HAP-1 (cell line): ENCODE measurements around the gene CLDN4.

Experiments used
- DNase-seq, 2 experiments: peaks; one replicate each; pipeline ENCODE4 v3.0.0-alpha.2; 2016 to 2020; ENCODE audit warnings: low spot score in 2 of 2
- H3K27me3 ChIP-seq: fragments of 250-450 bp; sonication (Bioruptor Pico); 2 replicates; pipeline ENCODE4 v1.5.1; 2020; ENCODE audit warnings: low read depth, mild to moderate bottlenecking, moderate library complexity
- H3K36me3 ChIP-seq: fragments of 250-450 bp; sonication (Bioruptor Pico); replicated peaks from 2 replicates; pipeline ENCODE4 v1.5.1; 2020; ENCODE audit warnings: mild to moderate bottlenecking
- H3K4me1 ChIP-seq: fragments of 250-450 bp; sonication (Bioruptor Pico); 2 replicates; pipeline ENCODE4 v1.5.1; 2020; ENCODE audit warnings: mild to moderate bottlenecking
- H3K4me3 ChIP-seq: fragments of 250-450 bp; sonication (Bioruptor Pico); 2 replicates; pipeline ENCODE4 v1.5.1; 2020; ENCODE audit warnings: mild to moderate bottlenecking, moderate library complexity
- H3K9me3 ChIP-seq: fragments of 250-450 bp; sonication (Bioruptor Pico); 2 replicates; pipeline ENCODE4 v1.5.1; 2020; ENCODE audit warnings: mild to moderate bottlenecking, moderate library complexity
- in situ Hi-C: fragments of 300-500 bp; cut with MboI; formaldehyde crosslinking; loops from 3 replicates; pipeline ENCODE4 v1.14.3; 2020; ENCODE audit warnings: low sequenced_read_pairs, inconsistent platforms, mixed read lengths

Gene CLDN4

DNA sequence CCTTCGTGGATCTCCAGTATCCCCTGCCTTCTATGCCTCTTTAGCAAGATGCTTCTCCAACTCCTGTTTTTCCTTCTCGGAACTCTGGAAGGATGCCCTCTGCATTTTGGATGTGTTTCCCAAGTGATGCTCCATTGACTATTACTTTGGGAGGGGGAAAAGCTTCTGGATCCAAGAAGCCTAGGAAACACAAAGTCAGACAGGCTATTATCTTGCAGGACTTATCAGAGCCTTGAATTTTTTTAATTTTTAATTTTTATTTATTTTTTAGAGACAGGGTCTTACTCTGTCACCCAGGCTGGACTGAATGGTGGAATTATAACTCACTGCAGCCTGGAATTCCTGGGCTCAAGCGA, 51.2 kb downstream of the CLDN4 start:
- Histone ChIP-seq H3K27me3 (peaks cover 18% of the 10 kb centered on the region), H3K36me3 (no peaks in the 10 kb centered on the region), H3K4me1 (no peaks in the 10 kb centered on the region), H3K9me3 (no peaks in the 10 kb centered on the region), H3K4me3 (no peak overlapping the region)
- no peak for DNase-seq
- in situ Hi-C loops = no loop called here
